Fibroblast of skin of left quadriceps (primary cell): ENCODE data around the gene SURF1.
A peak's percentile ranks its signal among the peaks of the same experiment; 100 is the strongest.
"Not testable (repeated sequence)": the region's sequence is repeated elsewhere in the genome, so short reads cannot be mapped to it uniquely, and the experiment has no call there.

Source experiments
- DNase-seq, 2 experiments: peaks; one replicate each; pipeline ENCODE4 v3.0.0-alpha.2; 2013; ENCODE audit warnings: low read depth in 2 of 2

Gene SURF1

DNA sequence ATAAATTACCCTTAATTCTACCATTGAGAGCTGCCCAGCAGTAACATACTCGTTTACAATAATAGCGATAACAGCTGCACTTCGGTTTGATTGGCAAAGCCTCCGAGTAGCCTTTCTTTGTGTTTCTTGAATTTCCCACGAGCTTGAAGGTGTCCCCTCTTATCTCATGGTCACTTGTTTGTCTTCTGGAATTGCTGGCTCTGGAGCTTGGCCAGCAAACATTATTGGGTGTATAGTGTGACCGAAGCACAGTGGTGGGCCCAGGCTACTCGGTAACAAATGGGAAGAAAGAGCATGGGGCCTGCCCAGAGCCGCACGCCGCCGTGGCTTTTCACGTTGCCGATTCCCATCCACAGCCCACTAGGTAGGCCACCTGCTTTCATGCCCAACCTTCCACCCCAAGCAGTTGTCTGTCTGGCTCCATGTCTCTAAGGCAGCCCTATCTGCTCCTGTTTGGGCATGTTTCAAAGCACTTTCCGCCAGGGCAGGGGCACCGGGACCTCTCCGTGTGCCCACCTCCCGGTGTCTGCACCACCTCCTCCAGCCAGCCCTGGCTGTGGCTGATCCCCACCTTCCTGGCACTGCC, 28.5 kb upstream of the SURF1 start:
- DNase-seq: no peak

- DNase-seq: no peak
These were observed 27.2 kb upstream of the SURF1 start for GRCh38 chr9:133383438-133383837.

GRCh38 chr9:133382507-133383141, 26.3 kb upstream of the SURF1 start:
- DNase-seq: no peak

- DNase-seq: no peak
These were observed 24.4 kb upstream of the SURF1 start for GRCh38 chr9:133380734-133381133.

DNA sequence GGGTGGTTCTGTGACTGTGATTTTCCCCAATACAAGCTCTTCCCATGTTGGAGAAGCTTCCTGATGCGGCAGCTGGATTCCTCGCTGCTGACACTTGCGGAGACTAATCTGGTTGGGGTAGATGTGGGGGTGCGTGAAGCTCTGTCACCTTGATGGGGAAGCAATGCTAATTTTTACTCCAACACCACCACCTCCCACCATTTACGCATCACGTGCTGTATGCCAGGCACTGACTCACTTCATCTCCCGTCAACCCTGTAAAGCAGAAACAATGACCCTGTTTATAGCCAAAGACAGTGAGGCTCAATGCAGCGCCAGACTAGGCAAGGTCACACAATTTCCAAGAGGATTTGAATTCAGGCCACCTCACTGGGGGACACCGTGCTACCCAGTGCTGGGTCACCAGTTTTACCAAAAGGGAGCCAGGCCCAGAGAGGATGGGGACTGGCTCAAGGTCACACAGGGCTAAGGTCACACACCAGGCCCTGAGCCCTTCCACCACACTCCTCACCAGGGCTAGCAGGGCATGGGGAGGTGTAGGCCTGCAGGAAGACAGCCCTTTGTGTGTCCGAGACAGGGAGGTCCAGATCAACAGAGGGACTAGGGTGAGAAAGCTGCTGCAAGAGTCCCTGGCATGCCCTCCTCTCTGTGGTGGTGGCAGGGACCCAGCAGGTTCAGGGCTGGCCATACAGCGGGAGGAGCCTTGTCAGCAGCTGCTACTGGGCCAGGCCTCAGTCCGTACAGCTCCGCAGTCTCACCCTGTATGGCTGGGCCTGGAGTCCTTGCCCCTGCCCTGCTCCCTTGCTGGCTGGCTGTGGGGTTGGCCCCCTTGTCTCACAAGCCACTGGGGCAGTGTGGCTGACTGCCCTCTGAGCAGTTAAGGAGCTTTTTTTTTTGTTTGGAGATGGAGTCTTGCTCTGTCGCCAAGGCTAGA, 23.1 kb upstream of the SURF1 start:
- no peak for DNase-seq

- DNase-seq: no peak
These were observed 22.2 kb upstream of the SURF1 start for GRCh38 chr9:133378408-133378962.

DNA sequence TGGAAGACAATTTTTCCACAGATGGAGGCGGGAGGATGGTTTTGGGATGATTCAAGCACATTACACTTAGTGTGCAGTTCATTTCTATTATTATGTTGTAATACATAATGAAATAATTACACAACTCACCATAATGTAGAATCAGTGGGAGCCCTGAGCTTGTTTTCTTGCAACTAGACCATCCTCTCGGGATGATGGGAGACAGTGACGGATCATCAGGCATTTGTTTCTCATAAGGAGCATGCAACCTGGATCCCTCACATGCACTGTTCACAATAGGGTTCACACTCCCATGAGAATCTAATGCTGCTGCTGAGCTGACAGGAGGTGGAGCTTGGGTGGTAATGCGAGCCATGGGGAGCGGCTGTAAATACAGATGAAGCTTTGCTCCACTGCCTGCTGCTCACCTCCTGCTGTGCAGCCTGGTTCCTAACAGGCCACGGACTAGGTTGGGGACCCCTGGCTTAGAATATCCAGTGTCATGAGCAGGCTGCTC, 21.5 kb upstream of the SURF1 start:
- DNase-seq: peak; percentile 60 to 62

DNA sequence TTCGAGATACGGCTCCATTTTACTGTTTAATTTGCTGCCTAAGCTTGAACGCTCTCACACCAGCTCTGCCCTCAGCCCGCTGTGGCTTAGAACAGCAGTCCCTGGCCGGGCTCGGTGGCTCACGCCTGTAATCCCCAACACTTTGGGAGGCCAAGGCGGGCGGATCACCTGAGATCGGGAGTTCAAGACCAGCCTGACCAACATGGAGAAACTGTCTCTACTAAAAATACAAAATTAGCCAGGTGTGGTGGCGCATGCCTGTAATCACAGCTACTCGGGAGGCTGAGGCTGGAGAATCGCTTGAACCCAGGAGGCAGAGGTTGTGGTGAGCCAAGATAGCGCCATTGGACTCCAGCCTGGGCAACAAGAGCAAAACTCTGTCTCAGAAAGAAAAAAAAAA, 21.0 kb upstream of the SURF1 start:
- not testable (repeated sequence) for DNase-seq

DNA sequence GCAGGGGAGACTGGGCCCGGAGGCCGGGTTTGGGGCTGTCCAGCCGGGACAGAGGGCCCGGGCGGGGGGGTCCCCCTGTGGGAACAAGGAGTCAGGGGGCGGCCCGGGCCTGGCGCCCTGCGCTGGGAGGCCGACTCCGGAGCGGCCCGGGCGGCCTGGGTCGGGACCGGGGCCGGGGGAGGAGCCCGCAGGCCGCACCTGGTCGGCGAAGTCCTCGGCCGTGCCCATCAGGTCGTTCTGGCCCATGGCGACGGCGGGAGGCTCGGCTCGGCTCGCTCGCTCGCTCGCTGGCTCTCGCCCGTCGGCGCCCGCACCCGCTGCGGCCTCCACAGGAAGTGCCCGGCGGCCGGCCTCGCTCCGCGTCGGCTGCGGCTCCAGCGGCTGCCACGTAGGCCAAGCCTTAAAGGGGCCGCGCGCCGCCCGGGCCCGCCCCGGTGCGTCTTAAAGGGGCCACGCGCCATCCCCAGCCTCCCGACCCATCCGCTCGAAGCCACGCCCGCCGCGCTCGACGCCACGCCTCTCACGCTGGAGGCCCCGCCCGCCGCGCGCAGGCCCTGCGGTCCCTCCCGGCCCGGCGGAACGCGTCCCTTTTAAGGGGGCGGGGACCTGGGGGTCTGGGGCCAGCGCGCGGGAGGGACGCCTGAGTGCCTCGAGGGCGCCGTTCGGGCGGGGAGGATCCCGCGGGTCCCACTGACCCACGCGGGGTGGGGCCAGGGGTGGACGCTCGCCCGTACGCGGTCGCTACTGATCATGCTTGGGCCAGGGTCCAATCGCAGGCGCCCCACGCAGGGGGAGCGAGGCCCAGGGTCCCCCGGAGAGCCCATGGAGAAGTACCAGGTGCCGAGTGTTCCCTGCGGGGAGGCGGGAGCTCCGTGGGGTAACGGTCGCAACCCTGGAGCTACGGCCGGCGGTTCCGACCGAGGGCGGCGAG, 19.7 kb upstream of the SURF1 start, which contains the start of the genes STKLD1 and SURF4:
Gene STKLD1 (plus strand): TSS at position 643 of the 931 bp plus-strand sequence. CDS start 108 bp downstream, at position 751.
Gene SURF4 (minus strand): TSS at position 337 of the 931 bp plus-strand sequence. CDS start 91 bp downstream, at position 246.
- DNase-seq: peak; percentile 93 to 94

DNA sequence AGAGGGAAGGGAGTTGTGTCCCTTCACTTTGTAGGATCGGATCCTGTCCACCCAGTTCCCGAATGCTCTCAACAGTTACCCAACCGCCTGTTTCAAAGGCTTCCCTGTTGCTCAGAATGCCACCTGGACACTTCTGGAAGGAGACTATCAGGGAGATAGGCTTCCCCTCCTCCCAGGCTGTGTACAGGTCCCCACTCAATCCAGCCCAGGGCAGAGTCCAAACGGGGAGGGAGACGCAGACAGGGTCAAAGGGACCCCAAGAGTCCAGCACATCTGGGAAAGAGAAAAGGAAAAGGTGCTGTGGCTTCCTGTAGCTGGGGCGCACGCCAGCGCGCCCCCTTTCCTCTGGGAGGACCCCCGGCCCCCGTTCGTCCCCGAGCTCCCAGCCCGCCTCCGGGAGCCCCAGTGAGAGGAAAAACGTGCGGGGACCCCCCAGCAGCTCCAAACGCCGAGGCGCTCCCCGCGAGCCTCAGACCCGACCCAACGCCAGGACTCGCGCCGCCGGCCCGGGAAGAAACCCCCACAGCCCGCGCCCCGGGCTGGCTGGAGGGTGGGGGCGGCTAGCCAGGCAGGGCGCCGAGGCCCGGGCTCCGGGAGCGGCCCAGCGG, 18.9 kb upstream of the SURF1 start:
- DNase-seq: no peak

- peak in 1 of 2 experiments; percentile 28 for DNase-seq
These were observed 18.4 kb upstream of the SURF1 start for GRCh38 chr9:133374612-133375115.

- no peak for DNase-seq
These were observed 15.9 kb upstream of the SURF1 start for GRCh38 chr9:133372144-133372543.

- DNase-seq: no peak
These were observed 15.0 kb upstream of the SURF1 start for GRCh38 chr9:133371261-133371711.

GRCh38 chr9:133370685-133371084, 14.4 kb upstream of the SURF1 start:
- DNase-seq: no peak

GRCh38 chr9:133369933-133370332, 13.6 kb upstream of the SURF1 start:
- DNase-seq: no peak

DNA sequence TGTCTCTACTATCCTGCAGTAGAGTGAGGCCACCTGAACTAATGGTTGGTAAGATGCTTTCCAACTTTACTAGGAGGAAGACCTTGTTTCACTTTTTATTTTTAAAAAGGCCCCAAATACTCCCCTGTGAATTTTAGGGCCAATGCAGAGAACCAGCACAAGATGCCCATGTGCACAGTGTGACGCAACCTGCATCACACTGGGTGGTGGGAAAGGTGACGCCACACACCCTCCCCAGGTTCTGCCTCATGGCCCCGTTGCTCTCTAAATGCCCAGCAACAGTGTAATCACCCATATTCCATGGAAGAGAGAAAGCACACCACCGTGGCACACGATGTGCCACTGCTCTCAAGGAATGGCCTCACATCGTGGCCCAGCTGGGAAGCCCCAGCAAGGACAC, 13.1 kb upstream of the SURF1 start:
- DNase-seq: no peak

- DNase-seq: no peak
These were observed 12.1 kb upstream of the SURF1 start for GRCh38 chr9:133368249-133368881.

GRCh38 chr9:133367778-133368177, 11.5 kb upstream of the SURF1 start:
- DNase-seq: no peak

DNA sequence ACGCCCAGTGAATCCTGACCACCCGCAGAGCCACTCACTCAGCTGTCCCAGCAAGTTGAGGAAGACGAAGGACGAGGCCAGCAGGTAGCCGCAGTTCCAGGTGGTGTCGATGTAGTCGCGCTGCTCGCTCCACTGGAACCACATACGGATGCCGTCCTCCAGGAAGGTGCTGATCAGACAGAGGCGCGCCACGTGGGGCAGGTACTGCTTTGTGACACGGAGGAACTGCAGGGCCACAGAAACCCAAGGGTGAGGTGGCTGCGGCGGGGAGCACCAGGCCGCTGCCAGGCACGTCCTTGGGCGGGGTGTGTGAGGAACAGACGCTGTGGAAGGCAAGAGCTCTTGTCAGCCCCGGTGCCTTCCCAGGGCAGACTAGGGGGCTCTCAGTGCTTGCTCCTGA, 10.9 kb upstream of the SURF1 start:
- no peak for DNase-seq

DNA sequence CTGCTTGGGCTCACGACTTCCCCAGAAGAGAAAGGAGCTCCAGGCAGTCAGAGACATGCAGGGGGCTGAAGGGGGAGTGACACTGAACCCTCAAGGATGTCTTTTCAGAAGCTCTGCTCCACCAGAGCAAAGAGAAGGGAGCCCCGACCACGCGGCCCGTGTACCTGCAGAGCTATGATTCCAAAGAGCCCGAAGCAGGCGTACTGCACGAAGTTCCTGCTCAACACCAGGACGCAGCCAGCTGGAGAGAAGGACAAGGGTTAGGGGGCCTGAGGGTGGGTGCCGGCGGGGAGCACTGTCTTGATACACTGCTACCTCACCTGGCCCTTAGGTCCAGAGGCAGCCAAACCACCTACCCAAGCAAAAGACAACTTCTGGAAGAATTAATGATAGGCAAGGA, 10.1 kb upstream of the SURF1 start:
- DNase-seq: no peak
